ENCODE measurements around the gene PARP4.
"Not testable (repeated sequence)": the region's sequence is repeated elsewhere in the genome, so short reads cannot be mapped to it uniquely, and the experiment has no call there.

The PARP4 gene

DNA sequence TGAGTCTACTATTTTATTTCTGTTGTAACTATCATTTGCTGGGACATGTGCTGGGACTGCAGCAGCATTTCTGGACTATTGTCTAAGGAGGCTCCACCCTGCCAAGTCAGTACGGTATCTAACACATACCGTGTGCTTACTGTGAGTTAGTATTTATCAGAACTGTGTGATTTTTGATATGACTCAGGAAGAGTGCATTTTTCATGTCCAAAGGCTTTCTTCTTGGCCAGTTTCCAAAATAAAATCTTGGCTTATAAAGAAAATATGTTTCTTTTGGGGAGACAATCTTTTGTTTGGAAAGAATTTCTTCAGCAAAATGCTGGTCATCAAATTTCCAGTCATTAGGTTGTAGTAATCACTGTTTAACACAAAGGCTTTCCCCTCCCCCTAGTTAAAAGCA, 11.6 kb downstream of the PARP4 start:
- peaks cover 73% of the 10 kb centered on the region for H3K36me3 ChIP-seq
- no peaks in the 10 kb centered on the region for H3K9me3 ChIP-seq
- H3K27me3 ChIP-seq, result no peaks in the 10 kb centered on the region
- TF ChIP-seq CTCF (IDR thresholded peaks at IDR 0.05), result no peak
- no peak overlapping the region for H3K27ac ChIP-seq
- peaks cover 30 to 34% of the 10 kb centered on the region in 2 experiments for H3K4me1 ChIP-seq (ENCODE audit: control insufficient read depth in 1 of 2, insufficient read depth in 1 of 2, low read depth in 1 of 2, low read length in 1 of 2)
- no peak overlapping the region for H3K4me3 ChIP-seq (ENCODE audit: low read depth in 1 of 2, low read length in 1 of 2)

DNA sequence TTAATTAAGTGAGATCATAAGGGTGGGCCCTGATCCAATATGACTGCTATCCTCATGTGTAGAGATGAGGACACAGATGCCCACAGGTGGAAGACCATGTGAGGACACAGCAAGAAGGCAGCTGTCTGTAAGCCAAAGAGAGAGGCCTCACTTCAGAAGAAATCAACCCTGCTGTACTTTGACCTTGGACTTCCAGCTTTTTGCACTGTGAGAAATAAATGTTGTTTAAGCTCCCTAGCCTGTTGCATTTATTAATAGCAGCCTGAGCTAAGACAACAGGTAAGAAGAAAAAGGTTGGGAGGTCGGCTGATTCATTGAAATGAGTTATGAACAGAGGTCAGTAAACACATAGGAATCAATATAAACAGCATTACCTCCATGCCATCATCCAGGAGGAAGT, 14.8 kb downstream of the PARP4 start:
- Histone ChIP-seq H3K9me3 (no peaks in the 10 kb centered on the region), H3K36me3 (peaks cover 93% of the 10 kb centered on the region), H3K4me3 (ENCODE audit: low read depth in 1 of 2, low read length in 1 of 2) (no peak overlapping the region), H3K27ac (no peak overlapping the region), H3K4me1 (ENCODE audit: control insufficient read depth in 1 of 2, insufficient read depth in 1 of 2, low read depth in 1 of 2, low read length in 1 of 2) (peaks cover 0 to 2% of the 10 kb centered on the region in 2 experiments), H3K27me3 (no peaks in the 10 kb centered on the region)
- TF ChIP-seq CTCF (IDR thresholded peaks at IDR 0.05), result no peak

- not testable (repeated sequence) for H3K27me3 ChIP-seq; H3K9me3 ChIP-seq; H3K27ac ChIP-seq; H3K4me1 ChIP-seq (ENCODE audit: control insufficient read depth in 1 of 2, insufficient read depth in 1 of 2, low read depth in 1 of 2, low read length in 1 of 2); H3K4me3 ChIP-seq (ENCODE audit: low read depth in 1 of 2, low read length in 1 of 2)
- peaks cover 95% of the 10 kb centered on the region for H3K36me3 ChIP-seq
Measured at GRCh38 chr13:24496295-24496694, 16.3 kb downstream of the PARP4 start.

GRCh38 chr13:24495151-24495729, 17.3 kb downstream of the PARP4 start:
- H3K4me1 ChIP-seq (ENCODE audit: control insufficient read depth in 1 of 2, insufficient read depth in 1 of 2, low read depth in 1 of 2, low read length in 1 of 2), result no peaks in the 10 kb centered on the region
- no peak overlapping the region for H3K27ac ChIP-seq
- no peaks in the 10 kb centered on the region for H3K27me3 ChIP-seq
- no peaks in the 10 kb centered on the region for H3K9me3 ChIP-seq
- TF ChIP-seq CTCF (IDR thresholded peaks at IDR 0.05), result no peak
- H3K36me3 ChIP-seq, result peaks cover 95% of the 10 kb centered on the region
- no peak overlapping the region for H3K4me3 ChIP-seq (ENCODE audit: low read depth in 1 of 2, low read length in 1 of 2)

- Histone ChIP-seq H3K9me3 (no peaks in the 10 kb centered on the region), H3K27ac (no peak overlapping the region), H3K27me3 (no peaks in the 10 kb centered on the region), H3K36me3 (peaks cover 100% of the 10 kb centered on the region), H3K4me1 (ENCODE audit: control insufficient read depth in 1 of 2, insufficient read depth in 1 of 2, low read depth in 1 of 2, low read length in 1 of 2) (no peaks in the 10 kb centered on the region), H3K4me3 (ENCODE audit: low read depth in 1 of 2, low read length in 1 of 2) (no peak overlapping the region)
- TF ChIP-seq CTCF (IDR thresholded peaks at IDR 0.05), result no peak
Measured at GRCh38 chr13:24493356-24493755, 19.2 kb downstream of the PARP4 start.

DNA sequence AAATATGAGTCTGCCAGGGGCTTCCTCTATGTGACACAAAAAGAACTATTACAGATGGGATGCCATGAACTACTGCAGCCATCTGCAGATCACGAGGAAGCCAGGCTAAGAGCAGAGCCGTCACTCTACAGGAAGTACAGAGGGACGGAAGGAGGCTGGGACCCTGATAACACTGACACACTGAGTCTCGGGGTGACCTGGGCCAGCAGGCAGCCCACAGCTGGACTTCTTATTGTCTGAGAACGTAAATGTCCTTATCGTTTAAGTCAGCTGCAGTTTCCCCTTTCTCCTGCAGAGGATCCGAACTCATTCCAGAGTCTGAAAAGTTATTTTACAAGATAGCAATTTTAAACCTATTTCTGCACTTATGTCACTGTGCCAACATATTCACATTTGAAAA, 20.7 kb downstream of the PARP4 start:
- peaks cover 100% of the 10 kb centered on the region for H3K36me3 ChIP-seq
- H3K4me1 ChIP-seq (ENCODE audit: control insufficient read depth in 1 of 2, insufficient read depth in 1 of 2, low read depth in 1 of 2, low read length in 1 of 2), result no peaks in the 10 kb centered on the region
- no peaks in the 10 kb centered on the region for H3K9me3 ChIP-seq
- no peak overlapping the region for H3K4me3 ChIP-seq (ENCODE audit: low read depth in 1 of 2, low read length in 1 of 2)
- no peaks in the 10 kb centered on the region for H3K27me3 ChIP-seq
- no peak overlapping the region for H3K27ac ChIP-seq
- TF ChIP-seq CTCF (IDR thresholded peaks at IDR 0.05), result no peak
